Astrocyte (in vitro differentiated cells and primary cell): ENCODE measurements around the gene SPPL3. TPM values are rescaled to one million over a fixed set of nuclear protein-coding genes. Genes with fewer than 3 reads are reported as not detected.

Experiments
- DNase-seq: peaks from one replicate; pipeline ENCODE4 v3.0.0-alpha.2; 2010; ENCODE audit warnings: low read depth
- FAIRE-seq: peaks from 2 replicates; lab custom pipeline; 2011; peaks lifted over from hg19 to GRCh38; lab: Jason Lieb, UNC
- H2AFZ ChIP-seq: 2 replicates; pipeline ENCODE4 v1.6.0; 2012; ENCODE audit warnings: low read depth, low read length, inconsistent platforms
- H3K27ac ChIP-seq: 2 replicates; pipeline ENCODE4 v1.5.1; 2011; ENCODE audit warnings: low read depth, low read length, inconsistent platforms
- H3K27me3 ChIP-seq: 2 replicates; pipeline ENCODE4 v1.6.0; 2011; ENCODE audit warnings: low read length, inconsistent platforms; ENCODE audit not compliant: insufficient read depth
- H3K36me3 ChIP-seq: 2 replicates; pipeline ENCODE4 v1.5.1; 2011; ENCODE audit warnings: low read length, inconsistent platforms; ENCODE audit not compliant: insufficient read depth
- H3K4me1 ChIP-seq: 2 replicates; pipeline ENCODE4 v1.5.1; 2011; ENCODE audit warnings: low read length, inconsistent platforms; ENCODE audit not compliant: insufficient read depth
- H3K4me2 ChIP-seq: 2 replicates; pipeline ENCODE4 v1.6.0; 2012; ENCODE audit warnings: low read length, inconsistent platforms
- H3K4me3 ChIP-seq: 2 replicates; pipeline ENCODE4 v1.5.1; 2011; ENCODE audit warnings: low read depth, mild to moderate bottlenecking, low read length, inconsistent platforms; ENCODE audit not compliant: insufficient read depth
- H3K79me2 ChIP-seq: 2 replicates; pipeline ENCODE4 v1.6.0; 2012; ENCODE audit warnings: mild to moderate bottlenecking, low read length, inconsistent platforms; ENCODE audit not compliant: insufficient read depth
- H3K9ac ChIP-seq: 2 replicates; pipeline ENCODE4 v1.6.0; 2012; ENCODE audit warnings: mild to moderate bottlenecking, low read length, inconsistent platforms
- H3K9me3 ChIP-seq: 2 replicates; pipeline ENCODE4 v1.5.1; 2012; ENCODE audit warnings: low read depth, mild to moderate bottlenecking, low read length, inconsistent platforms; ENCODE audit not compliant: insufficient read depth
- H4K20me1 ChIP-seq: 2 replicates; pipeline ENCODE4 v1.6.0; 2012; ENCODE audit warnings: low read length, inconsistent platforms; ENCODE audit not compliant: insufficient read depth
- H3K27ac Mint-ChIP-seq: one replicate; pipeline ENCODE4 v1.8.0; 2021; ENCODE audit warnings: mild to moderate bottlenecking, mixed read lengths; ENCODE audit not compliant: unreplicated experiment
- H3K27me3 Mint-ChIP-seq: one replicate; pipeline ENCODE4 v1.8.0; 2021; ENCODE audit warnings: low read depth, mixed read lengths; ENCODE audit not compliant: unreplicated experiment
- H3K36me3 Mint-ChIP-seq: one replicate; pipeline ENCODE4 v1.8.0; 2021; ENCODE audit warnings: low read depth, mixed read lengths; ENCODE audit not compliant: unreplicated experiment
- H3K4me1 Mint-ChIP-seq: one replicate; pipeline ENCODE4 v1.8.0; 2021; ENCODE audit warnings: low read depth, mixed read lengths; ENCODE audit not compliant: unreplicated experiment
- H3K4me3 Mint-ChIP-seq: one replicate; pipeline ENCODE4 v1.8.0; 2021; ENCODE audit warnings: mild to moderate bottlenecking, moderate library complexity, mixed read lengths; ENCODE audit not compliant: unreplicated experiment
- H3K9me3 Mint-ChIP-seq: one replicate; pipeline ENCODE4 v1.8.0; 2021; ENCODE audit warnings: mild to moderate bottlenecking, mixed read lengths; ENCODE audit not compliant: unreplicated experiment
- CTCF ChIP-seq: IDR thresholded peaks from 2 replicates; pipeline ENCODE4 v1.5.1; 2011; ENCODE audit warnings: low read depth, mild to moderate bottlenecking, inconsistent platforms, low read length, moderate library complexity; ENCODE audit not compliant: insufficient read depth
- EZH2 ChIP-seq: IDR thresholded peaks from 2 replicates; pipeline ENCODE4 v1.6.1; 2012; ENCODE audit warnings: mild to moderate bottlenecking, low read length, inconsistent platforms; ENCODE audit not compliant: insufficient read depth
- total RNA-seq: library from RNA; stranded (reverse); gene quantifications from 2 replicates; pipeline ENCODE4 v1.2.1, GENCODE V29; 2021

Gene SPPL3
- total RNA-seq, 1 donor from 2014 or later: 48.3 TPM

GRCh38 chr12:120939523-120939922, 35.4 kb upstream of the SPPL3 start:
- Mint-ChIP-seq H3K4me3 (no peak overlapping the region), H3K36me3 (peaks cover 3% of the 10 kb centered on the region), H3K4me1 (no peaks in the 10 kb centered on the region), H3K27ac (no peak overlapping the region), H3K9me3 (peaks cover 4% of the 10 kb centered on the region), H3K27me3 (peaks cover 20% of the 10 kb centered on the region)
- DNase-seq (no peak), FAIRE-seq (no peak)
- no peaks in the 10 kb centered on the region for H3K4me1 ChIP-seq
- no peaks in the 10 kb centered on the region for H3K79me2 ChIP-seq
- TF ChIP-seq CTCF: no peak
- no peak for TF ChIP-seq EZH2
- H3K36me3 ChIP-seq: no peaks in the 10 kb centered on the region
- no peak overlapping the region for H3K4me2 ChIP-seq
- peaks cover 8% of the 10 kb centered on the region for H3K27me3 ChIP-seq
- H3K27ac ChIP-seq: no peak overlapping the region
- no peak overlapping the region for H3K9ac ChIP-seq
- no peak overlapping the region for H3K4me3 ChIP-seq
- no peaks in the 10 kb centered on the region for H4K20me1 ChIP-seq
- H2AFZ ChIP-seq: no peak overlapping the region
- no peaks in the 10 kb centered on the region for H3K9me3 ChIP-seq

GRCh38 chr12:120938496-120938895, 34.3 kb upstream of the SPPL3 start:
- H3K4me2 ChIP-seq: no peak overlapping the region
- FAIRE-seq (no peak), DNase-seq (no peak)
- H3K27ac ChIP-seq: no peak overlapping the region
- H3K4me1 Mint-ChIP-seq: no peaks in the 10 kb centered on the region
- peaks cover 4% of the 10 kb centered on the region for H3K9me3 Mint-ChIP-seq
- H3K9me3 ChIP-seq: no peaks in the 10 kb centered on the region
- H3K9ac ChIP-seq: no peak overlapping the region
- peaks cover 20% of the 10 kb centered on the region for H3K27me3 Mint-ChIP-seq
- H3K36me3 Mint-ChIP-seq: peaks cover 3% of the 10 kb centered on the region
- no peak overlapping the region for H3K27ac Mint-ChIP-seq
- H3K4me3 ChIP-seq: no peak overlapping the region
- H3K4me1 ChIP-seq: no peaks in the 10 kb centered on the region
- H3K79me2 ChIP-seq: no peaks in the 10 kb centered on the region
- H3K4me3 Mint-ChIP-seq: no peak overlapping the region
- H4K20me1 ChIP-seq: no peaks in the 10 kb centered on the region
- H2AFZ ChIP-seq: no peak overlapping the region
- TF ChIP-seq EZH2 (no peak), CTCF (no peak)
- no peaks in the 10 kb centered on the region for H3K36me3 ChIP-seq
- peaks cover 8% of the 10 kb centered on the region for H3K27me3 ChIP-seq

- H3K27ac ChIP-seq: no peak overlapping the region
- peaks cover 5% of the 10 kb centered on the region for H3K36me3 Mint-ChIP-seq
- H3K79me2 ChIP-seq: no peaks in the 10 kb centered on the region
- no peaks in the 10 kb centered on the region for H3K9me3 ChIP-seq
- TF ChIP-seq CTCF (no peak), EZH2 (no peak)
- H3K4me1 ChIP-seq: no peaks in the 10 kb centered on the region
- H3K27ac Mint-ChIP-seq: no peak overlapping the region
- H3K9ac ChIP-seq: no peak overlapping the region
- DNase-seq (no peak), FAIRE-seq (no peak)
- H4K20me1 ChIP-seq: no peaks in the 10 kb centered on the region
- H3K4me2 ChIP-seq: no peak overlapping the region
- no peak overlapping the region for H2AFZ ChIP-seq
- H3K9me3 Mint-ChIP-seq: no peaks in the 10 kb centered on the region
- no peak overlapping the region for H3K4me3 ChIP-seq
- peaks cover 11% of the 10 kb centered on the region for H3K27me3 ChIP-seq
- H3K4me1 Mint-ChIP-seq: no peaks in the 10 kb centered on the region
- H3K27me3 Mint-ChIP-seq: peaks cover 13% of the 10 kb centered on the region
- H3K4me3 Mint-ChIP-seq: no peak overlapping the region
- H3K36me3 ChIP-seq: no peaks in the 10 kb centered on the region
Measured at GRCh38 chr12:120936197-120936596, 32.0 kb upstream of the SPPL3 start.
